Choroid plexus epithelial cell (primary cell): ENCODE data around the gene DIAPH3.

Experiments
- DNase-seq: peaks from one replicate; pipeline ENCODE4 v3.0.0-alpha.2; 2010; ENCODE audit warnings: low read depth
- H3K4me3 ChIP-seq: 2 replicates; pipeline ENCODE4 v1.5.1; 2011; ENCODE audit warnings: low read depth, mild to moderate bottlenecking, control low read depth, low read length, moderate library complexity
- TF ChIP-seq, protein P1 (sequence below): conservative IDR thresholded peaks from 2 replicates; pipeline ENCODE4 v1.5.1; 2011; ENCODE audit warnings: low read depth, mild to moderate bottlenecking, control low read depth, inconsistent platforms, low read length, moderate library complexity

The DIAPH3 gene

DNA sequence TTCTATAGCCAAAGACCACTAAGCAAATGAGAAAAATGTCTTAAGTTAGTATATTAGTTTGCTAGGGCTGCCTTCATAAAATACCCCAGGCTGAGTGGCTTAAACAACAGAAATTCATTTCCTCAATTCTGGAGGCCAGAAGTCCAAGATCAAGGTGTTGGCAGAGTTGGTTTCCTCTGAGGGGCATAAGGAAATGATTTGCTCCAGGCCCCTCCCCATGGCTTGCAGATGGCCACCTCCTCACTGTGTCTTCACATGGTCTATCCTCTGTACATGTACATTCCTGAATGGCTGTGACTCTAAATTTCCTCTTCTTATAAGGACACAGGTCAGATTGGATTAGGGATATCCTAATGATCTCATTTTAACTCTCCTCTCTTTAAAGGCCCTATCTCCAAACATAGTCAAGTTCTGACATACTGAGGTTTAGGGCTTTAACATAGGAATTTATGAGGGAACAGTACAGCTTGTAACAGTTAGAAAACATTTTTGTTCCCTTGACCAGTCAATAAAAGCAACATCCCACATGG, 307.4 kb downstream of the DIAPH3 start:
- H3K4me3 ChIP-seq: no peak overlapping the region
- TF ChIP-seq, protein P1, sequence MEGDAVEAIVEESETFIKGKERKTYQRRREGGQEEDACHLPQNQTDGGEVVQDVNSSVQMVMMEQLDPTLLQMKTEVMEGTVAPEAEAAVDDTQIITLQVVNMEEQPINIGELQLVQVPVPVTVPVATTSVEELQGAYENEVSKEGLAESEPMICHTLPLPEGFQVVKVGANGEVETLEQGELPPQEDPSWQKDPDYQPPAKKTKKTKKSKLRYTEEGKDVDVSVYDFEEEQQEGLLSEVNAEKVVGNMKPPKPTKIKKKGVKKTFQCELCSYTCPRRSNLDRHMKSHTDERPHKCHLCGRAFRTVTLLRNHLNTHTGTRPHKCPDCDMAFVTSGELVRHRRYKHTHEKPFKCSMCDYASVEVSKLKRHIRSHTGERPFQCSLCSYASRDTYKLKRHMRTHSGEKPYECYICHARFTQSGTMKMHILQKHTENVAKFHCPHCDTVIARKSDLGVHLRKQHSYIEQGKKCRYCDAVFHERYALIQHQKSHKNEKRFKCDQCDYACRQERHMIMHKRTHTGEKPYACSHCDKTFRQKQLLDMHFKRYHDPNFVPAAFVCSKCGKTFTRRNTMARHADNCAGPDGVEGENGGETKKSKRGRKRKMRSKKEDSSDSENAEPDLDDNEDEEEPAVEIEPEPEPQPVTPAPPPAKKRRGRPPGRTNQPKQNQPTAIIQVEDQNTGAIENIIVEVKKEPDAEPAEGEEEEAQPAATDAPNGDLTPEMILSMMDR: no peak
- DNase-seq: no peak

DNA sequence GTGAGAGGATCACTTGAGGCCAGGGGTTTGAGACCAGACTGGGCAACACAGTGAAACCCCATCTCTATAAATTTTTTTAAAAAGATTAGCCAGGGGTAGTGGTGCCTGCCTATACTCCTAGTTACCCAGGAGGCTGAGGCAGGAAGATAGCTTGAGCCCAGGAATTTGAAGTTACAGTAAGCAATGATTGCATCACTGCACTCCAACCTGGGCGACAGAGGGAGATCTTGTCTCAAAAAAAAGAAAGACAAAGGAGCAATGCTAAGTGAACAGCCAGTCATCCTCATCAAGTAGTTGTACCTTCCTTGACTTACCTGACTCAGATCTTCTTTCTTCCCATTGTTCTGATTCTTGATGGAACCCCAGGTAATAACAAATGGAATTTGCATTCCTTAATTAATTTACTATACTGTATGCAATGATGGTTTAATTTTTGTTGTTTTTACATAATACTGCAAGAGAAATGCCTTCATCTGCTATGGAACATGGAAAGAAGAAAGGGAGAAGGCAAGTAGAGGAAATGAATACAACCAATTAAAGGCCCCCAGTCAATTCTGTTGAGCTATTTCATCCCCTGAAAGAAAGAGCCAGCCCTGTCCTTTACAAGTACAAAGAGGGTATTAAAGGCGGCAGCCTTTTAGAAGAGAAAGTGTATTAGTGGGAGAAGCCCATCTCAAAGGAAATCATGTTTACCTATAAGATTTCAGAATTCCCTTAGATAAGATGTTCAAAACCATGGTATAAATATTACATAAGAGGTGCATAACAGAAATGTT, 316.7 kb downstream of the DIAPH3 start:
- TF ChIP-seq, protein P1: peak; percentile 9

DNA sequence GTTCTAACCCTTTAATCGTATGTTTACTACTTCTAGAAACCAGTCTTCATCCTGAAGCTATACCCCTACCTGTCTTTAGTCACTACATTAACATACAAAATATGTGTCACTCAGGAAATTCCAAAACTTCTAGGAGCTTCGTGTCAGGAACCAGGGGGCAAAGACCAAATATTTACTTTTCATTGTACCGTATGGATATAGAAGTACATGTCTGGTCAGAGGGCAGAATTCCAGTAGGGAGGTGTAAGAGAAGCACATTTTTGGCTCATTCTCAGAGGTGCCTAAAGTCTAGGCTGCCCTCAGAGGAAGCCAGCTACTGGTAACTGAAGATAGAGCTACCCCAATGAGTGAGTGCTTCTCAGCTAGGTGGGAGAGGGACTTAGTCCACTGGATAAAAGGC, 320.7 kb downstream of the DIAPH3 start:
- H3K4me3 ChIP-seq: no peak overlapping the region
- TF ChIP-seq, protein P1: no peak
- DNase-seq: no peak

More for the DNA sequence above, 316.7 kb downstream of the DIAPH3 start:
- H3K4me3 ChIP-seq: no peak overlapping the region
- peak; percentile 33 for DNase-seq

GRCh38 chr13:59842507-59842906, 321.2 kb downstream of the DIAPH3 start:
- H3K4me3 ChIP-seq: no peak overlapping the region
- no peak for DNase-seq
- TF ChIP-seq, protein P1: no peak

DNA sequence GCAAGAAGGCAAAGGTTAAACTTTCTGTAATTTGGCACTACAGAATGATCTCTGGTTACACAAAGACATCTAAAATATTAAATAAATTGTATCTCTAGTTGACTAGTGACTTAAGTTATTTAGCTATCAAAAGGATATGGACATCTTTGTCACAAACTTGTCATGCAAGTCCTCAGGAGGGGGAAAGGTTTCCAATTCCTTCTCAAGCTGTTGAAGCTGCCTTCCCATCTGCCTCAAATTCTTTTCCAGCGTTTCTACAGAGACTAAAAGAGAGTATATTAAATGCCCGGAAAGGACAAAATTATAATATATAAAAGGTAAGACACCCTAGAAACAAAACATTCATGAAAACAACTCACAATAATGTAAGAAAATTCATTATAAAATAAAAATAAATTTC, 324.5 kb downstream of the DIAPH3 start:
- no peak overlapping the region for H3K4me3 ChIP-seq
- DNase-seq: no peak
- TF ChIP-seq, protein P1: no peak

- DNase-seq: peak; percentile 15
- no peak overlapping the region for H3K4me3 ChIP-seq
- TF ChIP-seq, protein P1: no peak
Measured at GRCh38 chr13:59837101-59837500, 326.6 kb downstream of the DIAPH3 start.

GRCh38 chr13:59835569-59835968, 328.2 kb downstream of the DIAPH3 start:
- DNase-seq: no peak
- H3K4me3 ChIP-seq: no peak overlapping the region
- TF ChIP-seq, protein P1: no peak
